KOPT-K1 (cell line): ENCODE results near the gene SYNDIG1.

Experiments used
- H3K27ac ChIP-seq: fragments of 200-600 bp; sonication (generic); 2 replicates; pipeline ENCODE4 v1.5.1; 2016; ENCODE audit warnings: antibody characterized with exemption, mild to moderate bottlenecking, low read depth, low read length; ENCODE audit not compliant: poor library complexity, severe bottlenecking
- H3K36me3 ChIP-seq: fragments of 200-600 bp; sonication (generic); 2 replicates; pipeline ENCODE4 v1.5.1; 2017; ENCODE audit warnings: antibody characterized with exemption, mild to moderate bottlenecking, low read length, moderate library complexity; ENCODE audit not compliant: insufficient read depth
- H3K9me3 ChIP-seq: fragments of 200-600 bp; sonication (generic); 2 replicates; pipeline ENCODE4 v1.5.1; 2017; ENCODE audit warnings: antibody characterized with exemption, low read length, mild to moderate bottlenecking; ENCODE audit not compliant: insufficient read depth, poor library complexity, severe bottlenecking

SYNDIG1 gene

GRCh38 chr20:24700166-24700860 is 230.9 kb downstream of the SYNDIG1 start:
- Histone ChIP-seq H3K36me3 (no peaks in the 10 kb centered on the region), H3K27ac (no peak overlapping the region), H3K9me3 (no peaks in the 10 kb centered on the region)

GRCh38 chr20:24701027-24701426 is 231.6 kb downstream of the SYNDIG1 start:
- no peak overlapping the region for H3K27ac ChIP-seq
- no peaks in the 10 kb centered on the region for H3K9me3 ChIP-seq
- no peaks in the 10 kb centered on the region for H3K36me3 ChIP-seq

GRCh38 chr20:24701668-24702067 is 232.2 kb downstream of the SYNDIG1 start:
- Histone ChIP-seq H3K36me3 (no peaks in the 10 kb centered on the region), H3K27ac (no peak overlapping the region), H3K9me3 (no peaks in the 10 kb centered on the region)

GRCh38 chr20:24702501-24703283 is 233.3 kb downstream of the SYNDIG1 start:
- Histone ChIP-seq H3K9me3 (no peaks in the 10 kb centered on the region), H3K36me3 (no peaks in the 10 kb centered on the region), H3K27ac (no peak overlapping the region)

- Histone ChIP-seq H3K9me3 (no peaks in the 10 kb centered on the region), H3K36me3 (no peaks in the 10 kb centered on the region)
These were observed 233.8 kb downstream of the SYNDIG1 start for GRCh38 chr20:24703284-24703610.

GRCh38 chr20:24704899-24705298 is 235.5 kb downstream of the SYNDIG1 start:
- Histone ChIP-seq H3K27ac (no peak overlapping the region), H3K9me3 (no peaks in the 10 kb centered on the region), H3K36me3 (no peaks in the 10 kb centered on the region)

More at GRCh38 chr20:24703284-24703610, 233.8 kb downstream of the SYNDIG1 start:
- H3K27ac ChIP-seq, result no peak overlapping the region

- Histone ChIP-seq H3K27ac (no peak overlapping the region), H3K9me3 (no peaks in the 10 kb centered on the region), H3K36me3 (no peaks in the 10 kb centered on the region)
These were observed 236.1 kb downstream of the SYNDIG1 start for GRCh38 chr20:24705486-24705885.

DNA sequence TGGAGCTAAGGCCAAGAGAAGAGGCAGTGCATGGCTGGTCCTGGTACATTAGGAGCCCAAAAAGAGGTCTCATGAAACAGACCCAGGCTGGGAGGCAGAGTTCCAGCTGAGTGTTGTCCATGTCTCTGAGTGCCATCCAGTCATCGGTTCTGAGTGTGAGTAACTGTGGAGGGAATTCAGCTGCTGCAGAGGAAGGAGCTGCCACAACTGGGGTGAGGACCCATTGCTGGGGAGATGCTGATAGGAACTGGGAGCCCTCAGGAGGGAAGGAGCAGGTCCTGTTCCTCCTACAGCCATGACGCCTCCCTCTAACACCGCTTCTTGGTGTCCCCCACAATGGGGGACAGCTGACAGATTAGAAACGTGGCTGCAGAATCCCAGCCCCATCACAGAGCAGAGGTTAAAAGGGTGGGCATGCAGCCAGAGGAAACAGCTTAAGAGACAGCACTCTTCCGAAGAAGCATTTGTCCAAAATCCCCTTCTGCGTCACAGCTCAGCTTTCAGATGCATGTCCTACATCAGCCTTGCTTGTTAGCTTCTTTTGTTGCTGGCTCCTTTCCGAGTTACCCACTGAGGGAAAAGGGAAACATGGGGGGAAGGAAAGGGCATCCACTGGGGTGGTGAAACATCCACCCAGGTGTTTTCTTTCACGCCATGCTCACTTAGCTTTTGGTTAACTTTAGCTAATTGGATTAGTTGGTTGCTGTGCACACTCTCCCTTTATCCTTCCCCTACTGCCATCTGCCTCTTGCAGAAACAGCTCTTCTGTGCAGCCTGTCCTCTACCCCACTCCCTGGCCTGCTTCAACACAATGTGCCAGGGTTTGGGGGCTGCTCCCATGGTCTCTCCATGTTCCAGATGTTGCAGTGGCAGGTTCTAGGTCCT is 239.2 kb downstream of the SYNDIG1 start:
- Histone ChIP-seq H3K27ac (no peak overlapping the region), H3K9me3 (peaks cover 9% of the 10 kb centered on the region), H3K36me3 (no peaks in the 10 kb centered on the region)
